HG03457 (cell line): ENCODE measurements around the gene PRR35.

Experiments used
- ATAC-seq: cut with Tn5 transposase; IDR thresholded peaks from one replicate; pipeline ENCODE4 v1.9.1; 2021; ENCODE audit warnings: moderate number of reproducible peaks; ENCODE audit not compliant: unreplicated experiment

PRR35 gene

DNA sequence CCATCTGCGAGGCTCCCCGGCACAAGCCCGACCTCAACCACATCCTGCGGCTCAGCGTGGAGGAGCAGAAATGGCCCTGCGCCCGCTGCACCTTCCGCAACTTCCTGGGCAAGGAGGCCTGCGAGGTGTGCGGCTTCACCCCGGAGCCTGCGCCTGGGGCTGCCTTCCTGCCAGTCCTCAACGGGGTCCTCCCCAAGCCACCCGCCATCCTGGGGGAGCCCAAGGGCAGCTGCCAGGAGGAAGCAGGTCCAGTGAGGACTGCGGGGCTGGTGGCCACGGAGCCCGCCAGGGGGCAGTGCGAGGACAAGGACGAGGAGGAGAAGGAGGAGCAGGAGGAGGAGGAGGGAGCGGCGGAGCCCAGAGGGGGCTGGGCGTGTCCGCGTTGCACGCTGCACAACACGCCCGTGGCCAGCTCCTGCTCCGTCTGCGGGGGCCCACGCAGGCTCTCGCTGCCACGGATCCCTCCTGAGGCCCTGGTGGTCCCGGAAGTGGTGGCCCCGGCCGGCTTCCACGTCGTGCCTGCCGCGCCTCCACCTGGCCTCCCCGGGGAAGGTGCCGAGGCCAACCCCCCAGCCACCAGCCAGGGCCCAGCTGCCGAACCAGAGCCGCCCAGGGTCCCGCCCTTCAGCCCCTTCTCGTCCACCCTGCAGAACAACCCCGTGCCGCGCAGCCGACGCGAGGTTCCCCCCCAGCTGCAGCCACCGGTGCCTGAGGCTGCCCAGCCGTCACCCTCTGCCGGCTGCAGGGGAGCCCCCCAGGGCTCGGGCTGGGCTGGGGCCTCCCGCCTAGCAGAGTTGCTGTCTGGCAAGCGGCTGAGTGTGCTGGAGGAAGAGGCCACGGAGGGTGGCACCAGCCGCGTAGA is 13.1 kb upstream of the PRR35 start:
- ATAC-seq = no peak

DNA sequence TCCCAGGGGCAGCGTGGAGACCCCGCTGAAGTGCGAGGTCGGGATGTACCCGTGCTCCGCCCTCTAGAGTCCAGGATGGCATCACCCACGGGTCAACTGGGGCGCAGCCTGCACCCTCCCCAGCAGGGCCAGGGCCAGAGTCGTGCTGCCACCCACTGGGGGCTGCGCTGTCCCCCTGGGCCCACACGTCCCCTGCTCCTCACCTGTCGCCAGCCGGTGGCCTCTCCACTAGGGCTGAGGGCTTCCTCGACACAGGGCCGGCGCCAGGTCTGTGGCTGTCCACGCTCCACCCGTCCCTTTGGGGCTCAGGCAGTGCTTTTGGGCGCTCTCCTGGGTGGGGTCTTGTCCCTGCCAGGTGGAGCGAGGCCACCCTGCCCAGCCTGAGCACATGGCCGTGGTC is 11.6 kb upstream of the PRR35 start:
- ATAC-seq = no peak

DNA sequence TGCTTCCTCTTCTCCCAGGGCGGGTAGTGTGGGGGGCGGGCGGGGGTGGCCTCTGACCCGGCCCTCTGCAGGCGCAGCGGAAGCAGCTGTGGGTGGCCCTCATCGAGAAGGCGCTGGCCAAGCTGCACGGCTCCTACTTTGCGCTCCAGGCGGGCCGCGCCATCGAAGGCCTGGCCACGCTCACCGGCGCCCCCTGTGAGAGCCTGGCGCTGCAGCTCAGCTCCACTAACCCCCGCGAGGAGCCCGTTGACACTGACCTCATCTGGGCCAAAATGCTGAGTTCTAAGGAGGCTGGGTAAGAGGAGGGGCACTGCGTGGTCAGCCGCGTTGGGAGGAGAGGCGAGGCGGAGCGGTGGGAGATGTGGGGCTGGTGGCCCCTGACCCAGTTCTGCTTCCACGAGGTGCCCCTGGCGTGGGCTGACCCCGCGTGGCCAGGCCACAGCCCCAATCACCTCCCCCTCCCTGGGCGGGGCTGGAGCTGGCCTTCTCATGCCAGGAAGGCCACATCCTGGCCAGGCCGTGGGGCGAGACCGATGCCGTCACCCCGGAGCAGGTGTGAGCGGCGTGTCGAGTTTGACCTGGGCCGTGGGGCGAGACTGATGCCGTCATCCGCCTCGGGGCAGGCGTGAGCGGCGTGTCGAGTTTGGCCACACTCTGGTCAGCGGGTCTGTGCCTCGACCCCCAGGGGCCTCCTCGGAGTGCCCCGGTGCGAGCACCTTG is 10.5 kb upstream of the PRR35 start:
- ATAC-seq = no peak

DNA sequence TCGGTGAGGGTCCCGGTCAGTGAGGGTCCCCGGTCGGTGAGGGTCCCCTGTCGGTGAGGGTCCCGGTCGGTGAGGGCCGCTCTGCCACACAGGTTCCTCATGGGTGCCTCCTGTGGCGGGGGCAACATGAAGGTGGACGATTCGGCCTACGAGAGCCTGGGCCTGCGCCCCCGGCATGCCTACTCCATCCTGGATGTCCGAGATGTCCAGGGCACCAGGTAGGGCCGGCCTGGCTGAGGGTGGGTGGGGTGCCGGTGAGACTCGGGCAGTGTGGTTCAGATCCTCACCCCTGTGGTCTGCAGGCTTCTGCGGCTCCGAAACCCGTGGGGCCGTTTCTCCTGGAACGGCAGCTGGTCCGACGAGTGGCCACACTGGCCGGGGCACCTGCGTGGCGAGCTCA is 9.0 kb upstream of the PRR35 start:
- no peak for ATAC-seq

DNA sequence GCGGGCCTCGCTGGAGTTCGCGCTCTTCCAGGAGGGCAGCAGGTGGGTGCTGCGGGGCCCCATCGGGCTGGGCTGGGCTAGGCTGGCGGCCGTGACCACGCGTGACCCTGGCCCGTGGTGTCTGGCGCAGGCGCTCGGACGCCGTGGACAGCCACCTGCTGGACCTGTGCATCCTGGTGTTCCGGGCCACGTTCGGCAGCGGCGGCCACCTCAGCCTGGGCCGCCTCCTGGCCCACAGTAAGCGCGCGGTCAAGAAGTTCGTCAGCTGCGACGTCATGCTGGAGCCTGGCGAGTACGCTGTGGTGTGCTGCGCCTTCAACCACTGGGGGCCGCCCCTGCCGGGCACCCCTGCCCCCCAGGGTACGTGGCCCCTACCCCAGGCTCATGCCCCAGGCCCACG is 8.0 kb upstream of the PRR35 start:
- no peak for ATAC-seq

DNA sequence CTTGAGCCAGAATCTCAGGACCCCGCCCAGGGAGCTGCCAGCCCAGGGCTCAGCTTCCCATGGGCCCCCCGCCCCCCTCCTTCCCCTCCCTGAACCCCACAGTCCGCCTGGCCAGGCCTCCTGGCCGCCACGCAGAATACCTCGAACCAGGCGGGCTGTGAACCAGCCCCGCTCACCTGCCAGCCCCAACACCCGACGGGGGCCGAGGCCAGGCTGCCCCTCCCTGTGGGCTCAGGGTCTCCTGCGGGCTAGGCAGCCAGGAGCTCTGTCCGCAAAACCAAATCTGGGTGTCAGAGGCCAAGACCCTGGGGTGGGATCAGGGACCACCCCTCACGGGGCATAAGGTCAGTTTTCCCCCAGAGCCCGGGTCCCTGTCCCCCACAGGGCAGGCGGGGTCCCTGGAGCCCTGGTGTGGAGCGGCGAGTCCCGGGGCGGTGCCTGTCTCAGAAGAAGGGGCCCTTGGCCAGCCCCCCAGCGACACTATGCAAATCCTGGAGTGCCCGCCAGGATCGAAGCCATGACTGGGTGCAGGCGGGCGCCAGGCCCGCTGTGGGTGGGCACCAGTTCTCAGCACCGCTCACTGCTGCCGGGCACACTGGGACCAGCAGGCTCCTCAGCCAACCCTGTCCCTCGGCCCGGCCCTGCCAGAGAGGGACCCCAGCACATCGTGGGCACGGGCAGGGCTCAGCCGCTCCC is 6.4 kb upstream of the PRR35 start:
- no peak for ATAC-seq

DNA sequence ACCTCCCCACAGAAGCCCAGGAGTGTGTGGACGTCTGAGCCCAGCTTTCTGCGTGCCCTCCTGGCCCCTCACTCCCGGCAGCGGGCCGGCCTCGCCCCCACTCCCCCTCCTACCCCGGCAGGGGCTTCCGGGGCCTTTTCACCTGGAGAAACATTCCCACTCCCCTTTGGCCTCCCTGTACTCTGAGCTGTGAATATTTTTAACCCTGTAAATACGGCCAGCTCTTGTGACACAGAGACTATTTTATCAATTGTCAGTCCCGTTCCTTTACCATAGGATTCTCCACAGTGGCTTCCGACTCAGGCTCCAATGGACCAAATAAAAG is 5.9 kb upstream of the PRR35 start:
- no peak for ATAC-seq

DNA sequence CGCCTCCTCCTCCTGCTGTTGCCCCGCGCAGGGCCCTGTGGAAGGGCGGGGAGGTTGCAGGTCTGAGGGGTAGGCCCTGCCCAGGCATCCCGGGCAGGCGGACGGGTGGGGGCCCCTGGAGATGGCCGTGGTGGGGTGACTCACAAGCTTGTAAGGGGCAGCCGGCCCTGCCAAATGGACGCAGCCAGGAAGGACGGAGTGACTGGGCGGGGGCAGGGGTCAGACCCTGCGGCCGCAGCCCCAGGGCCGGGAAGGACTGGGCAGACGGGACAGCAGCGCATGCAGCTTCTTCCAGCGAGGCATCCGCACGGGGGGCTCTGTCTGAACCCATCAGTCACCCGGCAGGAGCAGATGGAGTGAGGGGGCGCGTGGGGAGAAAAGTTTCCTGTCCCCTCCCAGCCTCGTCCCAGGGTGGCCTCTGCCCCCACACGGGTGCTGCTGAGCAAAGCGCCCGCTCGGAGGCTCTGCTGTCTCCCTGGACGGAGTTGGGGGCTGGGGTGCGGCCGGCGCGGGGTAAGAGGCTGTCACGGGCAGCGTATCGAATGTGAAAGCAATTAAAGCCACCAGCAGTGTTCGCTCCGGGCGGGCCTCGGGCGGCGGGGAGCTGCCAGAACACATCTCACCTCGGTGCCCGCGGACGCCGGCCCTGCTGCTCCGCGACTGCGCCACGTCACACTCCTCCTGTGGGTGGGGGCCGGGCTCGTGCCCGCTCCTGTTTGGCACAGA is 5.4 kb upstream of the PRR35 start:
- no peak for ATAC-seq

DNA sequence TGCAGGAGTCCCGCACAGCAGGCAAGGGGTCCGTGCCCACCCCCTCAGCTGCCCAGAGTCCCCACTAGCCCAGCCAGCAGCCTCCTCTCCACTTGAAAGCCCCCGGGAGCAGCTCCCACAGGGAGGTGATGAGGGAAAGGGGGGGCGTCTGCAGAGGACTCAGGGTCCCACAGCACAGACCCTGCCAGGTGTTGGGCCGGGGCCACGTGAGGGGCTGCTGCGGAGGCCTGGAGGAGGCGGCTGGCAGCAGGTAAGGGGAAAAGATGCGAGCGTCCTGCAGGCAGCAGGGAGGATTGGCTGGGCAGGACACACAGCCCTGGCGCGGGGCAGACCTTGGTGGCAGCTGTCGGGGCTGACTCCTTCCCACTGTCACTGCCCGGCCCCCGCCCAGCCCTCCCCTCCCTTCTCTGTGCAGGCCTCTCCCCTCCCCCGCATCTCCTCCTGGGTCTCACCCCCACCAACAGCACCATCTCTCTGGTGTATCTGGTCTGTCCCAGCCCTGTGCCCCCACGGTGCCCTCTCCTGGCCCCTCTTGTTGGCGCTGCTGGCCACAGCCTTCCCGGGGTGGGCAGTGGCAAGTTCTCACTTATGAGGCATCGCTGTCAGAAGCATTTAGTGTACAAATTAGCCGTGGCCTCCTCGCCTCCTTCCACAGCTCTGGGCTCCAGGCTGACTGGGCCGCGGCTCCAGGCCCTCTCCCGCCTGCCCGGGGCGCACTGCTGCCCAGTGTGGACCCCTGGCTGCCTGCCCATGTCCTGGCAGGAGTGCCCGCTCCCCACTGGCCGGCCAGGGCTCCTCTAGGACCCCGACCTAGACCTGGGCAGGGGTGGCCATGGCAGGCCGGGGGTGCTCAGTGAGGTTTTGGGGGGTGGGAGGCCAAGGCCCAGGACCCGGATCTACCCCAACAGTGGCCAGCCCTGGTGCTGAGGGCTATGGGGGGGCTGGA is 4.4 kb upstream of the PRR35 start:
- no peak for ATAC-seq

DNA sequence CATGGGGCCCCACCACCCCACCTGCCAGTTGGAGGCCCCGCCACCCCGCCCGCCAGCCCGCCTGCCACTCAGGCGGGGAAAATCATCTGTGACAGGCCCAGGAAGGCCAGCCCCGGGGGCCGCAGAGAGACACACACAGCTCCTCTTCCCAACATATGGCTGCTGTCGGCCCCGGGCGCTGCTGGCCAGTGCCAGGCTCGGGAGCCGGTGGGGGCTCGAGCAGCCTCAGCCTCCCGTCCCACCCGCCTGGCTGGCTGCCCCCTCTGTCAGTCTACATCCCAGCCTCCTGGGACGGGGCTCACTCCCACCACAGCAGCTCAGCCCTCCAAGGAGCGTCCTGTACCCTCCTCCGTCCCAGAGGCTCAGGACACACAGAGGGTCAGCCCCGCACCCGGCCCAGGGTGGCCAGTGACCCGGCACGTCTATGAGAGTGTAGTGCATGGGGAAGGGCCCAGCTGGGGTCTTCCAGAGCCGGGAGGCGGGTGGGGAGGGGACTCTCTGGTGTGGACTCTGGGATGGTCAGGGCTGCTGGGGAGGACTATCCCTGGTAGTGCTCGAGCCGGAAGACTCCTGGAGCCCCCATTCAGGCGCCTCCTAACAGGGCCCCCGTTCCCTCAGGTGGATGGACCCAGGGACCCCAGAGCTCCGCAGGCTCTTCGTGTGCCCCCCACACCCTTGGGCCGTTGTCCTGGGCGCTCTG is 3.6 kb upstream of the PRR35 start:
- ATAC-seq = no peak

DNA sequence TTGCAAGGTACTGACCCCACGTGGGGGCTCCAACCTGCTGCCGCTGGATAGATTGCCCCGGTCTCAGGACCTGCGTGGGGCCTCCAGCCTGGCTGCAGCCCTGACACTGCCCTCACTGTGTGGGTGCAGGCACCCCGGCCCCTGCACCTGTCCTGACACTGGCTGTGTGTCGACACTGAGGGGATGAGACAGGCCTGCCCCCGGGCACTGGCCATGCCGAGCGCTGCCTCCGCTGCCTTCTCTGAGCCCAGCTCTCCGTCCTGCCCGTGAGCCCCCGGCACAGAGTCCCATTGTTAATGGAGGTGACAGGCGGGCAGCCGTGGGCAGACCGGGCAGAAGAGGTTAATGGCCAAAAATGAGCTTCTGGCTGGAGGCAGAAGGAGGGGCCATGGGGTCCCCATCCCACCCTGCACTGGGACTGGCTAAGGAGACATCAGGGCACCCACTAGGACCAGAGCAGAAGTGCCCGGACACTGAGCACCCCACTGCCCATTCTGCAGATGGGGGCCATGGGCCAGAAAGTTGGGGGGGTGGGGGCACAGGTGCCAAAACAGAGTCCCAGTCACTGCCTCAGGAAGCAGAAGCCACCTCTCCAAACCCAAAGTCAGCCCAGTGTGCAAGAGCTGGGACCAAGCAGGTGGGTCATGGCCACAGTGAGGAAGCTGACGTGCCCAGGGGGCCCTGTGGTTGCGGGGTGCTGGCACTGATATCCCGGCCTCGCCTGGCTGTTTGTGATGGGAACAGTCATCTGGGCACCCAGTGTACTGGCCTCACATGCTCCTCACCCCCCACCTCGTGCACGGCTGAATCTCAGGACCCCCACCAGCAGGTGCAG is 2.5 kb upstream of the PRR35 start:
- no peak for ATAC-seq

DNA sequence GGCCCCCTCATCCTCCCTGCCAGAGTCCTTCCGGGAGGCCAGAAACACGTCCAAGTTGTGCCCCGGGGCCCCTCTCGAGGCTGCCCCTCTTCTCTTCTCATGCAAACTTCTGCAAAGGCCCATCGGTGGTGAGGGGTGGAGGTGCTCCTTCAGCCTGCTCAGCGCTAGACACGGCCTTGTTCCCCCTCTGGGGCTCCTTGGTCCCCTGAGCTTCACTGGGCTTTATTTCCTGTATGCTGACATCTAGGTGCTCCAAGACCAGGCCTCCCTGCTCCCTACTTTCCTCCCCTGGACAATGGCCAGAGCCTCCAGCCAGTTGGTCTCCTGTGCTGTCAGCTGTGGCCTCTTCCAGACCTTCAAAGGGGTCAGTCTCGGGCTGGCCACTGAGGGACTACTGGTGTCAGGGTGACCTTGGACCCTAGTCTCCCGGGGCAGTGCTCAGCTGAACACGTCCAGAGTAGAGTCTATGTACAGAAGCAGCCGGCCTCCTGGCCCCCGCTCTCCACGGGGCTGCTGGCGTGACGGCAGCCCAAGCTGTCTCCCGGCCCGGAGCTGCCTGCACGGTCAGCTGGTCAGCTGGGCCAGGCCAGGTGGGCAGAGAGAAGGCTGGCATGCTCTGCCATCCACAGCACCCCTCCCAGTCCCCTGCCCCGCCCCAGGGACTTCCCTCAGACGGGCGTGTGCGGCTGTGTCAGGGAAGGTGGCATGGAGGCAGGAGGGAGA is 1.7 kb upstream of the PRR35 start:
- ATAC-seq = no peak

DNA sequence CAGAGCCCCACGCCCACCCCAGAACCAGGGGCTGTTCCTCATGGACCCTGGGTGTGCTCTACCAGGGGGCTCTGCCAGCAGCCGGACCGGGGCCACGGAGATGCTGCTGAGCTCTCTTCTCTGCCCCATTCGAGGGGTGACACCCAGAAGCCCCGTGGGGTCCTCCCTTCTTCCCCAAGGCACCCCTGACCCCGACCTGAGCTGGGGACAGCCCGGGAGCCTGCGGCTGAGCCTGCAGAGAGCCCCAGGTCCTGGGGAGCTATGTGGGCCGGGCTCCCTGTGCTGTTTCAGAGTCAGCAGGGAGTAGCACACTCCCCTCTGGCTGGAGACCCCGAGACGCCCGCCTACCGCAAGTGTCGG is 1.2 kb upstream of the PRR35 start:
- no peak for ATAC-seq

DNA sequence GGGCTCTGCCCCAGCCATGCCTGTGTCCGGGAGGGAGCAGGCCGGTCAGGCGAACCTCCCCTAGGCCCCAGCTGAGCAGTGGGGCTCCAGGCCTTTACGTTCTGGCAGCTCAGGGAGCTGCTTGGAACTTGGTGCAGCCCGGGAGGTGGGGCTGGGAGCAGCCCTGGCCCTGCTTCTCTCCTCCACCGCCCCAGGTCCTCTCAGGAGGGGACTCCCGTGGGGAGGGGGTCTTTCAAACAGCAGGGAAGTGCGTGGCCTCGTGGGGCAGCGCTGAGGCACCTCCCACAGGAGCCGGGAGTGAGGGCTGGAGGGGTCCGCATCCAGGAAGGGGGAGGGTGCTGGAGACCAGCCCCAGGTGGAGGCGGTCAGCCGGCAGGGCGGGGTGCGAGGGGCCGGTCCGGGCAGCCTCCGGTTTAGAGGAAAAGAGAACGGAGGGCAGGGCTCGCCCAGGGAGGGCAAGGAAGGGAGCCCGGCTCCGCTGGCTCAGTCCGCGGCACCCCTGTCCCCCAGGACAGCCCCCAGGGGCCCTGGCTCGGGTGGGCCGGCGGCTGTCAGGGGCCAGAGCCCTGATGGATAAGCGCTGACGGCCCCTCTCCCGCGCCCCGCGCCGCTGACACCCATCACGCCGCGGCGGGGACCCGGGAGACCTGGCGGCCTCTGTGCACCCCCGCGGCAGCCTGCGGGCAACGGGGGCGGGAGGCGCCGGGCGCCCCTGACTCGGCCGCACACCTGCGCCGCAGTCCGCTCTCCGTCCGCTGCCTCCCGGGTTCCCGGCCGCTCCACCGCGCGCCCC is 587 bp upstream of the PRR35 start:
- no peak for ATAC-seq

DNA sequence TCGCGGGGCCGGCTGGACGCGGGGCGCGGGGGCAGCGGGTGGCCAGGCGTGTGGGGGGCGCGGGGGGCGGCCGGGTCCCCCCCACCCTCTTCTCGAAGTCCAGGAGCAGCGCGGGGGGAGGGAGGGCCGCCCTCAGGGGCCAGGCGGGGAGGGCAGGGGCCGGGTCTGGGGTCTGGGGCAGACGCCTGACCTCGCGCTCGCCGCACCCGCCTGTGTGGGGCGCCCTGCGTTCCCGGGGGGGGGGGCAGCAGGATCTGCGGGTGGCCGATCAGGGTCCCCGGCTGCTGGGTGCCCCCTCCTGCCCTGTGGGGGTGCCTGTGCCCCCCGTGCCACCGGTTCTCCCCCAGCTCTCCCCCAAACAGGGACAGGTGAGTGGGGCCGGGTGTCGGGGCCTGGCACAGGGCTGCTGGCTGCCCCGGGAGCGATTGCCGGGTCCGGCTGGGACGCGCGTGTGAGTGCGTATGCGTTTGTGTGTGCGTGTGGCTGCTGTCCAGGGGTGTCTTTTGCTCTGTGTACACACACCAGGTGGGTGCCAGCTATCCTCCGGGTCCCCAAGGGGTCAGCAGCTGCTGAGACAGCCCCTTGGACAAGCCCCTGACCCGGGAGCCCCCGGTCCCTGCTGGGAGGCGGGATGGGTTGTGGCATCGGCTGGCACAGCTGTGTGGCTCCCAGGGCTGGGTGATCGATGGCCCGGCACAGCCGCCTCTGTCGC is 663 bp downstream of the PRR35 start:
- ATAC-seq = no peak

DNA sequence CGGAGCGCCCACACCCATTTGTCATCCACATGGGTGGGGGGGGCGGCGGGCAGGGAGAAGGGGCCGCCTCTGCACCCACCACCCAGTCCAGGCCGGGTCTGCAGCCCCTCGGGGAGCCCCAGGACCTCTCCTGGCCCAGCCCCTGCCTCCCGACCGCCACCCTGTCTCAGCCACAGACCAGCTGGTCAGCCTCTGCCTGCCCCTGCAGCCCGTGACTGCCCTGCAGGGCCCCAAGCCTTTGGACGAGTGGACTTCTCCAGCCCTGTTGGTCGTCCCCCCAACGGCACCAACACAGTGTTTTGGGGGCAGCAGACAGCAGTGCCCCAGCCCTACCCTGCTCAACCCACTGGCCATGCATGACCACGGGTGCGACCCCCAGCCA is 1.2 kb downstream of the PRR35 start:
- ATAC-seq = no peak
